Lower leg skin (tissue), 4 donors: Measurements from ENCODE around the gene MAPK8. TPM values are rescaled to one million over a fixed set of nuclear protein-coding genes. Genes with fewer than 3 reads are reported as not detected.

Source experiments
- DNase-seq, 2 donors: peaks; one replicate each; pipeline ENCODE4 v3.0.0-alpha.2; 2019; ENCODE audit warnings: low spot score in 2 of 2
- H3K4me3 ChIP-seq: fragments of 200-600 bp; sonication (generic); 2 replicates; pipeline ENCODE4 v1.5.1; 2017; ENCODE audit warnings: mild to moderate bottlenecking, low read depth; ENCODE audit not compliant: poor library complexity, severe bottlenecking
- POLR2A ChIP-seq, 2 donors: fragments of 450-650 bp; IDR thresholded peaks; one replicate each; pipeline ENCODE4 v1.6.1; 2016 to 2017; ENCODE audit warnings: antibody characterized with exemption in 2 of 2, mild to moderate bottlenecking in 1 of 2, moderate library complexity in 1 of 2
- WGBS, 2 donors: methylation state at CpG; one replicate each; pipeline ENCODE4 v1.1.5; 2018; 5-methylcytosine and 5-hydroxymethylcytosine counted together
- intact Hi-C: fragments of 100-400 bp; cut with DNase I; formaldehyde crosslinking; loops from one replicate; pipeline ENCODE4 v1.15.0; 2023; ENCODE audit warnings: low total_unique reads
- total RNA-seq, 4 donors: library from RNA; depleted of rRNA; stranded (reverse); fragments of >200 nt; gene quantifications; one replicate each; pipeline ENCODE4 v1.1.0, GENCODE V29; 2016
- TF ChIP-seq, protein P1 (sequence below), 3 donors: fragments of 450-650 bp; IDR thresholded peaks; one replicate each; pipeline ENCODE4 v1.5.1; 2016; ENCODE audit warnings: antibody characterized with exemption in 3 of 3, mild to moderate bottlenecking in 3 of 3, moderate library complexity in 2 of 3

Gene MAPK8
- total RNA-seq, 4 donors from 2014 or later = 26.7 to 58.6 (median 44.0) TPM

DNA sequence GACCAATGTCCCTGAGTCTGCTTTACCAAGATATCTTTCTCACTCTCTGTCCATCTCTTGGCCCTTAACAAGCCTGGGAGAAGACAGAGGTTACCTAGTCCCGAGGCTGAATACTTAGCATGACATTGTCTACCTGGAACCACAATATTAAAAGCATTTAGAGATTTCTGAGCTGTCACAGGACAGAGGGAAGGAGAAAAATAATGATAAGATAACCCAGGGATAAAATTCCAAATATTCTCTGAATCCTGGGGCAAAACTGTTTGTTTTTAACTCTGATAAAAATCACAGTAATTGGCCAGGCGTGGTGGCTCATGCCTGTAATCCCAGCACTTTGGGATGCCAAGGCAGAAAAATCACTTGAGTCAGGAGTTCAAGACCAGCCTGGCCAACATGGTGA lies 12.0 kb upstream of the MAPK8 start:
- TF ChIP-seq, protein P1, sequence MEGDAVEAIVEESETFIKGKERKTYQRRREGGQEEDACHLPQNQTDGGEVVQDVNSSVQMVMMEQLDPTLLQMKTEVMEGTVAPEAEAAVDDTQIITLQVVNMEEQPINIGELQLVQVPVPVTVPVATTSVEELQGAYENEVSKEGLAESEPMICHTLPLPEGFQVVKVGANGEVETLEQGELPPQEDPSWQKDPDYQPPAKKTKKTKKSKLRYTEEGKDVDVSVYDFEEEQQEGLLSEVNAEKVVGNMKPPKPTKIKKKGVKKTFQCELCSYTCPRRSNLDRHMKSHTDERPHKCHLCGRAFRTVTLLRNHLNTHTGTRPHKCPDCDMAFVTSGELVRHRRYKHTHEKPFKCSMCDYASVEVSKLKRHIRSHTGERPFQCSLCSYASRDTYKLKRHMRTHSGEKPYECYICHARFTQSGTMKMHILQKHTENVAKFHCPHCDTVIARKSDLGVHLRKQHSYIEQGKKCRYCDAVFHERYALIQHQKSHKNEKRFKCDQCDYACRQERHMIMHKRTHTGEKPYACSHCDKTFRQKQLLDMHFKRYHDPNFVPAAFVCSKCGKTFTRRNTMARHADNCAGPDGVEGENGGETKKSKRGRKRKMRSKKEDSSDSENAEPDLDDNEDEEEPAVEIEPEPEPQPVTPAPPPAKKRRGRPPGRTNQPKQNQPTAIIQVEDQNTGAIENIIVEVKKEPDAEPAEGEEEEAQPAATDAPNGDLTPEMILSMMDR (IDR thresholded peaks at IDR 0.05) = no peak
- no peak for TF ChIP-seq POLR2A (IDR thresholded peaks at IDR 0.05)
- 72 to 82% methylated on average over 2 of the region's 2 CpGs for WGBS, 2 donors
- intact Hi-C loops = no loop called here
- no peak overlapping the region for H3K4me3 ChIP-seq
- no peak for DNase-seq

DNA sequence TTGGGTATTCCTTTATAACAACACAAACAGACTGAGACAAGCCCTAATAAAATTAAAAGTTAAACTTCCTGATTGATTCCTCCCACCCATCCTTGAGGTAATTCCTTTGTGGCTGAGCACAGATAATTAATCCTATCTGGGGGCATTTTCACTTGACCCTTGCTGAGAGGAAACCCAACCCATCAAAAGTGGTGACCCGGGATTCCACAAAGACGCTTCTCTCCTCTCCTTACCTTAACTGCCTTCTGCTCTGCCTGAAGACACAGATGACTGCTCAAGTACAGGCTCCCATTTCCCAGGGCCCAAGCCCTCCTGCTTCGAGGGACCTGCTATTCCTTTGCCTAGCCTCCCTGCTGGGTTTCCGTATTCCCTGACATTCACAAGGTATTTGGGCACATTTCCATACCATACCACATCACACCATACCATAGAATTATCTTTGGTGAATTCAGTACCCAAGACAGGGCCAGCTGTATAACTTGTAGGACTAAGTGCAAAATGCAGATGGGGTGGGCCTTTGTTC lies 9.8 kb upstream of the MAPK8 start:
- no peak overlapping the region for H3K4me3 ChIP-seq
- intact Hi-C loops = no loop called here
- TF ChIP-seq, protein P1 (IDR thresholded peaks at IDR 0.05) = no peak
- no peak for TF ChIP-seq POLR2A (IDR thresholded peaks at IDR 0.05)
- DNase-seq = no peak
- WGBS, 2 donors = 71 to 77% methylated on average over 4 of the region's 4 CpGs

DNA sequence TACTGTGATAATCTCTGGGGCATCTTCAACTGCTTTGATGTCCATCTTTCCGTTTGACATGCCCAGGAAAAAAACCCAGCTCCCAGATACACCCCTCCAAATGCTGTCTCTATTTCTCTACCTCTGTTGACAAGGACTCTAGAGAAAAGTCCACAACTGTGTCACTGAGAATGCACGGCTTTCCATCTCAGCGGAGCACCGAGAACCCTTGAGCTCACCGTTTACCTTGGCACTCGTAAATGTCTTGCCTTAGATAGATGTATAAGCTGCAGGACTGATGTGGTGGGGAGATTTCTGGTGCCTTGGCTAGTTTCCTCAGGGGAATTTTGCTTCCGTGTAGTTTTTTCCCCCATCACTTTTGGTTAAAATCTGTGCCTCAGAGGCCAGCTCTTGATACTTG lies 7.4 kb upstream of the MAPK8 start:
- H3K4me3 ChIP-seq = no peak overlapping the region
- intact Hi-C loops = no loop called here
- DNase-seq = no peak
- WGBS, 2 donors = 89 to 90% methylated on average over 7 of the region's 7 CpGs
- TF ChIP-seq, protein P1 (IDR thresholded peaks at IDR 0.05) = no peak
- no peak for TF ChIP-seq POLR2A (IDR thresholded peaks at IDR 0.05)

DNA sequence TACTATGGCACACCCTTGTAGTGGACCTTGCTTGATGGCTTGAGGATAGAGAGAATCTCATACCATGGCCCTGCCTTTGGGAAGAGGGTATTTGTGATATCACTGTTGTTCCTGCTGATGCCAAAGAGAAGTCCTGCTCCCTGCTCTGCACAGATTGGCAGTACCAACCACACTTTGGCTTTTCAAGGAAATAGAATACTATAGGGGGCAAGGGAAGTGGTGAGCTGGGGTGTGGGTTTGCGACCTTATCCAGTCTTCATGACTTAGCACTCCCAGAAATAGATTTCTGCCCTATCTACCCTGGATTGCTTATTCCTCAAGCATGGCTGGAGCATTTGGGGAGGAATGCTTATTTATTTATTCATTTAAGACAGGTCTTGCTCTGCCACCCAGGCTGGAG lies 6.8 kb upstream of the MAPK8 start:
- TF ChIP-seq, protein P1 (IDR thresholded peaks at IDR 0.05) = no peak
- TF ChIP-seq POLR2A (IDR thresholded peaks at IDR 0.05) = no peak
- WGBS, 2 donors = 87 to 89% methylated on average over 1 of the region's 1 CpG
- H3K4me3 ChIP-seq = no peak overlapping the region
- DNase-seq = no peak
- intact Hi-C loops = no loop called here

DNA sequence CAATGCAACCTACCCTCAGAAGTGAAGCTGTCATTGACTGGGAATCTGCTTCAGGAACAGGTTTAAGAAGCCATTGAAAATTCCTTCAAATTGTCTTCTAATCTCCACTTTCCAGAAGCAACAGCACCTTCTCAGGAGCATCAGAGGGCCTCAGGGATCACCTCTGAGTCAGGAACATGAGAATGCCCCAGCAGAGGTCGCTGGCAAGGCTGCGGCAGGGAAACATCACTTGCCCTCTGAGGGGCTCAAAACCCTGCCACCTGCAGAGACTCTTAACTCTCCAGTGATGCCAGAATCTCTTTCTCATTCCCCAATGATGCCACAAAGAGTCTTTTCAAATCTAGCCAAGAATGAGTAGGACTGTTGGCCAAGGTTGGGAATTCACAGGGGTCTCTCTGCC lies 5.9 kb upstream of the MAPK8 start:
- 69 to 79% methylated on average over 2 of the region's 2 CpGs for WGBS, 2 donors
- no peak overlapping the region for H3K4me3 ChIP-seq
- DNase-seq = no peak
- intact Hi-C loops = no loop called here
- TF ChIP-seq, protein P1 (IDR thresholded peaks at IDR 0.05) = no peak
- TF ChIP-seq POLR2A (IDR thresholded peaks at IDR 0.05) = no peak
